ENCODE results near the gene PPARG.
"Not testable (repeated sequence)": the region's sequence is repeated elsewhere in the genome, so short reads cannot be mapped to it uniquely, and the experiment has no call there.

PPARG gene

GRCh38 chr3:12275974-12276650, 12.8 kb upstream of the PPARG start:
- Histone ChIP-seq H3K4me1 (ENCODE audit: insufficient read depth, poor library complexity, severe bottlenecking) (no peaks in the 10 kb centered on the region), H3K27ac (ENCODE audit: poor library complexity, severe bottlenecking) (no peak overlapping the region), H3K4me3 (ENCODE audit: severe bottlenecking) (no peak overlapping the region), H3K9me3 (ENCODE audit: severe bottlenecking) (no peaks in the 10 kb centered on the region), H3K27me3 (ENCODE audit: insufficient read depth, poor library complexity, severe bottlenecking) (no peaks in the 10 kb centered on the region), H3K36me3 (ENCODE audit: low read depth) (no peaks in the 10 kb centered on the region)
- DNase-seq (ENCODE audit: low spot score): no peak
- ATAC-seq (ENCODE audit: low read depth): no peak
- no peak for TF ChIP-seq CTCF (IDR thresholded peaks at IDR 0.05; ENCODE audit: poor library complexity, severe bottlenecking)

- not testable (repeated sequence) for H3K27ac ChIP-seq (ENCODE audit: poor library complexity, severe bottlenecking); ATAC-seq (ENCODE audit: low read depth); H3K36me3 ChIP-seq (ENCODE audit: low read depth); H3K4me1 ChIP-seq (ENCODE audit: insufficient read depth, poor library complexity, severe bottlenecking); H3K27me3 ChIP-seq (ENCODE audit: insufficient read depth, poor library complexity, severe bottlenecking); H3K4me3 ChIP-seq (ENCODE audit: severe bottlenecking); H3K9me3 ChIP-seq (ENCODE audit: severe bottlenecking); DNase-seq (ENCODE audit: low spot score)
These were observed 12.0 kb upstream of the PPARG start for GRCh38 chr3:12276827-12277226.

GRCh38 chr3:12278566-12278965, 10.3 kb upstream of the PPARG start:
- H3K27me3 ChIP-seq (ENCODE audit: insufficient read depth, poor library complexity, severe bottlenecking): no peaks in the 10 kb centered on the region
- no peak for TF ChIP-seq CTCF (IDR thresholded peaks at IDR 0.05; ENCODE audit: poor library complexity, severe bottlenecking)

GRCh38 chr3:12279591-12280326, 9.1 kb upstream of the PPARG start:
- Histone ChIP-seq H3K27me3 (ENCODE audit: insufficient read depth, poor library complexity, severe bottlenecking) (no peaks in the 10 kb centered on the region), H3K4me1 (ENCODE audit: insufficient read depth, poor library complexity, severe bottlenecking) (no peaks in the 10 kb centered on the region), H3K4me3 (ENCODE audit: severe bottlenecking) (no peak overlapping the region), H3K27ac (ENCODE audit: poor library complexity, severe bottlenecking) (no peak overlapping the region), H3K9me3 (ENCODE audit: severe bottlenecking) (no peaks in the 10 kb centered on the region), H3K36me3 (ENCODE audit: low read depth) (no peaks in the 10 kb centered on the region)
- TF ChIP-seq CTCF (IDR thresholded peaks at IDR 0.05; ENCODE audit: poor library complexity, severe bottlenecking): no peak
- no peak for DNase-seq (ENCODE audit: low spot score)
- no peak for ATAC-seq (ENCODE audit: low read depth)

More at GRCh38 chr3:12278566-12278965, 10.3 kb upstream of the PPARG start:
- no peaks in the 10 kb centered on the region for H3K9me3 ChIP-seq (ENCODE audit: severe bottlenecking)
- DNase-seq (ENCODE audit: low spot score): no peak
- H3K36me3 ChIP-seq (ENCODE audit: low read depth): no peaks in the 10 kb centered on the region
- H3K4me3 ChIP-seq (ENCODE audit: severe bottlenecking): no peak overlapping the region
- H3K27ac ChIP-seq (ENCODE audit: poor library complexity, severe bottlenecking): no peak overlapping the region
- no peaks in the 10 kb centered on the region for H3K4me1 ChIP-seq (ENCODE audit: insufficient read depth, poor library complexity, severe bottlenecking)
- ATAC-seq (ENCODE audit: low read depth): no peak

GRCh38 chr3:12280357-12280806, 8.5 kb upstream of the PPARG start:
- DNase-seq (ENCODE audit: low spot score) (no peak), ATAC-seq (ENCODE audit: low read depth) (no peak)
- Histone ChIP-seq H3K27ac (ENCODE audit: poor library complexity, severe bottlenecking) (no peak overlapping the region), H3K36me3 (ENCODE audit: low read depth) (no peaks in the 10 kb centered on the region), H3K4me1 (ENCODE audit: insufficient read depth, poor library complexity, severe bottlenecking) (no peaks in the 10 kb centered on the region), H3K27me3 (ENCODE audit: insufficient read depth, poor library complexity, severe bottlenecking) (no peaks in the 10 kb centered on the region), H3K9me3 (ENCODE audit: severe bottlenecking) (no peaks in the 10 kb centered on the region), H3K4me3 (ENCODE audit: severe bottlenecking) (no peak overlapping the region)
- no peak for TF ChIP-seq CTCF (IDR thresholded peaks at IDR 0.05; ENCODE audit: poor library complexity, severe bottlenecking)

All from RWPE2 (cell line).